ENCODE data around the gene LGR6. TPM values are rescaled to one million over a fixed set of nuclear protein-coding genes. Genes with fewer than 3 reads are reported as not detected.

LGR6 gene
- polyA plus RNA-seq, 1 donor from 2014 or later: not detected

DNA sequence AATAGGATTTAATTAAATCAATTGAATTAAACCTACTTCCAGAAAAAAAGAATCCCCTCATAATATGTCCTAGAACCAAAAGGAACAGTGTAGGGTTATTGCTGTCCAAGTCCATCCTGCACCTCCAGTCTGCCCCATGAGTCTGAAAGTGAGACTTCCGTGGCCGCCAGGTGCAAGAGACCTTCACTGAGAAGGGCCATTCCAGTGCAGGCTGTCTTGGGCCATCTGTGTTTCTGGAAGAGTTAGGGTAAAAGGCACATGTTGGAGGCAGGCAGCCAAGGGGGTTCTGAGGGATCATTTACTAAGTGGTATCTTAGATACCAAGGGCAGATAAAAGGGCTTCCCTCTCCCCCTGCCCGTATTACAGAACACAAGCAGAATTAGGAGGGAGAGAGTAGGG is 117.1 kb downstream of the LGR6 start:
- no peaks in the 10 kb centered on the region for H4K20me1 ChIP-seq (ENCODE audit: insufficient read depth)
- H3K9me2 ChIP-seq (ENCODE audit: insufficient read depth, low read length): no peaks in the 10 kb centered on the region
- no peak overlapping the region for H3K4me3 ChIP-seq (ENCODE audit: low read length)
- TF ChIP-seq TAF1 (IDR thresholded peaks at IDR 0.05; ENCODE audit: low read depth) (no peak), SMC3 (conservative IDR thresholded peaks at IDR 0.05; ENCODE audit: poor library complexity) (no peak)
- H3K4me2 ChIP-seq (ENCODE audit: low read length): no peak overlapping the region
- no peak overlapping the region for H3K27ac ChIP-seq (ENCODE audit: low read length)
- no peaks in the 10 kb centered on the region for H3K27me3 ChIP-seq (ENCODE audit: insufficient read depth, low read depth, low read length)
- H3K36me3 ChIP-seq (ENCODE audit: insufficient read depth, low read length): no peaks in the 10 kb centered on the region
- H3K9me3 ChIP-seq (ENCODE audit: low read length): no peaks in the 10 kb centered on the region
- H3K79me2 ChIP-seq (replicated peaks; ENCODE audit: insufficient read depth, low read length): no peaks in the 10 kb centered on the region
- H2AFZ ChIP-seq (ENCODE audit: low read depth, low read length): no peak overlapping the region
- no peaks in the 10 kb centered on the region for H3F3A ChIP-seq (ENCODE audit: insufficient read depth, low read length, poor library complexity, severe bottlenecking)
- H3K9ac ChIP-seq (ENCODE audit: low read length): no peak overlapping the region

DNA sequence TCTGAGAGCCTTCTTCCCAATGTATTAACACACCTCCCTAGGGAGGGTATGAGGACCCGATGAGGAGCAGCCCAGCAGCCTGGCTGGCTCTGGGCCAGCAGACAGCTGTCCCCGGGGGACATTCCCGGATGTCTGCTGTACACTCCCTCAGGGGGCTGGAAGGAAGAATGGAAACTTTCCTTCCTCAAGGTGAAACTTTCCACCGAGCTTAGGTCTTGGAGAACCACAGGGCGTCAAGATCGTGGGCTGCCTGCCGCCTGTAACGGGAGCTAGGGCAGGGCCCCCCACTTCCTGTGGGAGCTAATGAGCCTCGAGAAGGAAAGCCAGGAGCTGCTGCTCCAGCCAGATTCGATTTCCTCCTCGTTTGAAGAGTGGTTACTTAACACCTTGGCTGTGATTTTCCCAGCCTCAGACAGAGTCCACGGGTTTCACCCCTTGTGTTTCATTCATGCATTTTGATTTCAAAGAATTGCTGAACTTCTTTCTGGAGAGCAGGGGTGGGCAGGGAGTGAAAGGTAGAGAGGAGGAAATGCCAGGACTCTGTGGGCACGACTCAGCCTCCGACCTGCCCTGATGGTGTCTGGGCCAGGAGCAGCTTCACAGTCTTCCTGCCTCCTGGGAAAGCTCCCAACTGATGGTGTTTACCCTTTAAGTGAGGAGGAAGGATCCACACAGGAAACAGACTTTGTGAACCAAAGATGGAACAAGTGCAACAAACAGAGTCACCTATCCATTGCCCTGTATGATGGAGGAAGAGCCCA is 118.5 kb downstream of the LGR6 start:
- H3K9me2 ChIP-seq (ENCODE audit: insufficient read depth, low read length): no peaks in the 10 kb centered on the region
- no peaks in the 10 kb centered on the region for H3K27me3 ChIP-seq (ENCODE audit: insufficient read depth, low read depth, low read length)
- no peak for TF ChIP-seq SMC3 (conservative IDR thresholded peaks at IDR 0.05; ENCODE audit: poor library complexity)
- no peak for TF ChIP-seq EP300 (conservative IDR thresholded peaks at IDR 0.05; ENCODE audit: poor library complexity, severe bottlenecking)
- TF ChIP-seq EZH2 (IDR thresholded peaks at IDR 0.05; ENCODE audit: borderline replicate concordance, insufficient read depth, low read length, poor library complexity, severe bottlenecking): no peak
- TF ChIP-seq POLR2AphosphoS5 (IDR thresholded peaks at IDR 0.05): no peak
- no peak for TF ChIP-seq TAF1 (IDR thresholded peaks at IDR 0.05; ENCODE audit: low read depth)
- TF ChIP-seq MXI1 (conservative IDR thresholded peaks at IDR 0.05; ENCODE audit: poor library complexity, severe bottlenecking): no peak
- no peak for TF ChIP-seq CTCF (IDR thresholded peaks at IDR 0.05; ENCODE audit: poor library complexity, severe bottlenecking)
- no peak for TF ChIP-seq RAD21 (conservative IDR thresholded peaks at IDR 0.05)
- H3F3A ChIP-seq (ENCODE audit: insufficient read depth, low read length, poor library complexity, severe bottlenecking): no peaks in the 10 kb centered on the region
- H3K36me3 ChIP-seq (ENCODE audit: insufficient read depth, low read length): no peaks in the 10 kb centered on the region
- H2AFZ ChIP-seq (ENCODE audit: low read depth, low read length): no peak overlapping the region
- no peaks in the 10 kb centered on the region for H4K20me1 ChIP-seq (ENCODE audit: insufficient read depth)
- no peaks in the 10 kb centered on the region for H3K9me3 ChIP-seq (ENCODE audit: low read length)
- no peak overlapping the region for H3K4me2 ChIP-seq (ENCODE audit: low read length)
- no peak overlapping the region for H3K27ac ChIP-seq (ENCODE audit: low read length)
- no peaks in the 10 kb centered on the region for H3K79me2 ChIP-seq (replicated peaks; ENCODE audit: insufficient read depth, low read length)
- H3K9ac ChIP-seq (ENCODE audit: low read length): no peak overlapping the region
- H3K4me3 ChIP-seq (ENCODE audit: low read length): no peak overlapping the region

- Histone ChIP-seq H3K4me2 (ENCODE audit: low read length) (no peak overlapping the region), H4K20me1 (ENCODE audit: insufficient read depth) (no peaks in the 10 kb centered on the region), H2AFZ (ENCODE audit: low read depth, low read length) (no peak overlapping the region), H3K9me2 (ENCODE audit: insufficient read depth, low read length) (no peaks in the 10 kb centered on the region), H3F3A (ENCODE audit: insufficient read depth, low read length, poor library complexity, severe bottlenecking) (no peaks in the 10 kb centered on the region), H3K79me2 (replicated peaks; ENCODE audit: insufficient read depth, low read length) (no peaks in the 10 kb centered on the region), H3K9ac (ENCODE audit: low read length) (no peak overlapping the region), H3K27ac (ENCODE audit: low read length) (no peak overlapping the region), H3K36me3 (ENCODE audit: insufficient read depth, low read length) (no peaks in the 10 kb centered on the region), H3K9me3 (ENCODE audit: low read length) (no peaks in the 10 kb centered on the region), H3K27me3 (ENCODE audit: insufficient read depth, low read depth, low read length) (no peaks in the 10 kb centered on the region), H3K4me3 (ENCODE audit: low read length) (no peak overlapping the region)
- no peak for TF ChIP-seq POLR2AphosphoS5 (IDR thresholded peaks at IDR 0.05)
- peak; percentile 94 for TF ChIP-seq RAD21 (conservative IDR thresholded peaks at IDR 0.05)
- no peak for TF ChIP-seq REST (IDR thresholded peaks at IDR 0.05; ENCODE audit: borderline replicate concordance)
- peak; percentile 95 for TF ChIP-seq CTCF (IDR thresholded peaks at IDR 0.05; ENCODE audit: poor library complexity, severe bottlenecking)
- TF ChIP-seq EP300 (conservative IDR thresholded peaks at IDR 0.05; ENCODE audit: poor library complexity, severe bottlenecking): no peak
- TF ChIP-seq EZH2 (IDR thresholded peaks at IDR 0.05; ENCODE audit: borderline replicate concordance, insufficient read depth, low read length, poor library complexity, severe bottlenecking): no peak
- TF ChIP-seq SMC3 (conservative IDR thresholded peaks at IDR 0.05; ENCODE audit: poor library complexity): peak; percentile 96
- no peak for TF ChIP-seq TAF1 (IDR thresholded peaks at IDR 0.05; ENCODE audit: low read depth)
- no peak for TF ChIP-seq MXI1 (conservative IDR thresholded peaks at IDR 0.05; ENCODE audit: poor library complexity, severe bottlenecking)
Observed at GRCh38 chr1:202315576-202316168, 122.1 kb downstream of the LGR6 start.
